HCT116 (cell line): ENCODE measurements around the gene OTUD3.

Experiments
- CTCF ChIP-seq, 3 experiments: fragments of 200-600 bp in 1 of 3; sonication (generic) in 1 of 3; IDR thresholded peaks in 2 of 3; conservative IDR thresholded peaks in 1 of 3; 2 replicates each; pipeline ENCODE4 v1.5.1; 2012 to 2017; ENCODE audit warnings: low read depth in 2 of 3, low read length in 2 of 3, antibody characterized with exemption in 1 of 3, borderline replicate concordance in 1 of 3, control low read depth in 1 of 3, mild to moderate bottlenecking in 1 of 3, mixed read lengths in 1 of 3, mixed run types in 1 of 3, moderate library complexity in 1 of 3; ENCODE audit not compliant: insufficient read depth in 1 of 3
- EGR1 ChIP-seq: IDR thresholded peaks from 2 replicates; pipeline ENCODE4 v1.6.1; 2012; ENCODE audit warnings: low read depth

- TF ChIP-seq CTCF (IDR thresholded peaks at IDR 0.05 in 2 of 3, conservative IDR thresholded peaks at IDR 0.05 in 1 of 3; ENCODE audit: borderline replicate concordance in 1 of 3, insufficient read depth in 1 of 3, low read depth in 2 of 3, low read length in 2 of 3) (no peak), EGR1 (no peak)
Observed at GRCh38 chr1:19909392-19909791, 27.2 kb downstream of the OTUD3 start.
